Astrocyte of the spinal cord (primary cell): ENCODE results near the gene PRR14L.

Experiments
- DNase-seq: peaks from one replicate; pipeline ENCODE4 v3.0.0; 2011; ENCODE audit warnings: low read depth, low spot score
- H3K4me3 ChIP-seq: 2 replicates; pipeline ENCODE4 v1.5.1; 2011; ENCODE audit warnings: low read depth, mild to moderate bottlenecking, low read length, moderate library complexity
- in situ Hi-C: cut with HindIII; loops from 2 replicates; pipeline ENCODE4 v1.10.0; 2017; ENCODE audit warnings: low sequenced_read_pairs
- TF ChIP-seq, protein P1 (sequence below): IDR thresholded peaks from 2 replicates; pipeline ENCODE4 v1.5.1; 2012; ENCODE audit warnings: low read depth, mild to moderate bottlenecking, low read length, inconsistent platforms

The PRR14L gene

GRCh38 chr22:31631436-31631835 lies 118.5 kb downstream of the PRR14L start:
- H3K4me3 ChIP-seq, result peak overlapping the region; percentile 76
- in situ Hi-C loops, result no loop called here

More at GRCh38 chr22:31631436-31631835, 118.5 kb downstream of the PRR14L start:
- DNase-seq, result no peak
- TF ChIP-seq, protein P1, sequence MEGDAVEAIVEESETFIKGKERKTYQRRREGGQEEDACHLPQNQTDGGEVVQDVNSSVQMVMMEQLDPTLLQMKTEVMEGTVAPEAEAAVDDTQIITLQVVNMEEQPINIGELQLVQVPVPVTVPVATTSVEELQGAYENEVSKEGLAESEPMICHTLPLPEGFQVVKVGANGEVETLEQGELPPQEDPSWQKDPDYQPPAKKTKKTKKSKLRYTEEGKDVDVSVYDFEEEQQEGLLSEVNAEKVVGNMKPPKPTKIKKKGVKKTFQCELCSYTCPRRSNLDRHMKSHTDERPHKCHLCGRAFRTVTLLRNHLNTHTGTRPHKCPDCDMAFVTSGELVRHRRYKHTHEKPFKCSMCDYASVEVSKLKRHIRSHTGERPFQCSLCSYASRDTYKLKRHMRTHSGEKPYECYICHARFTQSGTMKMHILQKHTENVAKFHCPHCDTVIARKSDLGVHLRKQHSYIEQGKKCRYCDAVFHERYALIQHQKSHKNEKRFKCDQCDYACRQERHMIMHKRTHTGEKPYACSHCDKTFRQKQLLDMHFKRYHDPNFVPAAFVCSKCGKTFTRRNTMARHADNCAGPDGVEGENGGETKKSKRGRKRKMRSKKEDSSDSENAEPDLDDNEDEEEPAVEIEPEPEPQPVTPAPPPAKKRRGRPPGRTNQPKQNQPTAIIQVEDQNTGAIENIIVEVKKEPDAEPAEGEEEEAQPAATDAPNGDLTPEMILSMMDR, result no peak
